Measurements from ENCODE around the gene CCDC78.
"Not testable (repeated sequence)": the region's sequence is repeated elsewhere in the genome, so short reads cannot be mapped to it uniquely, and the experiment has no call there.

The CCDC78 gene

DNA sequence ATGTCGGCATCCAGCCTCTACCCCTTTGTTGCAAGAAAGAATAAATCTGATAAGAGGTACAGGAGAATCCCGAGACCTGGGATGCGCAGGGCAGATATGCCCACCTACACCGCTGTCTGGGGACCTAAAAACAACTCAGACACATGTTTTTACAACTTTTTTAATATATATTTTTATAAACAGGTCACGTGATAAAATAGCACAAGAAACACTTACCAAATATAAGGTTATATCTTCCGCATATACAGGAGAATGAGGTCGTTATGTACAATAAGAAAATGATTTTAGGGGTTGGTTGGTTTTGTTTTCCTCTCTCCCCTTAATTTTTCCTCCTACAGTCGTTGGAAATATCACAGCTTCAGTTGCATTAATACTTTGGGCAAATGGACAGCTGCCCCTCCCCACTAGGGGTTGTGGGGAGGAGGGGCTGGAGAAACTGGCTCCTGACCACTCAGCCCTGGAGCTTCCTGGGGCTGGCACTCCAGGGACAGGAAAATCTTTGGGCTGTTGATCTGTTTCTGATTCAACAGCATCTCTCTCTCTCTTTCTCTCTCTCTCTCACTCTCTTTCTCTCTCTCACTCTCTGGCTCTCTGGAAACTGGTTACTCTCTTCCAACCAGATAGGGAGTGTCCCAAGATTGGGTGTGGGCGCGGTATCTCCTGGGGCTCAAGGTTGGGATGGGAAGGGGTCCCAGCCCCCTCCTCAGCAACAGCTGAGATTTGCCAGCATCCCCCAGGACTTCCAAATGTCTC, 33.7 kb downstream of the CCDC78 start:
- no peak for DNase-seq (ENCODE audit: low read depth)

GRCh38 chr16:691242-691641, 35.0 kb downstream of the CCDC78 start:
- not testable (repeated sequence) for DNase-seq (ENCODE audit: low read depth)

DNA sequence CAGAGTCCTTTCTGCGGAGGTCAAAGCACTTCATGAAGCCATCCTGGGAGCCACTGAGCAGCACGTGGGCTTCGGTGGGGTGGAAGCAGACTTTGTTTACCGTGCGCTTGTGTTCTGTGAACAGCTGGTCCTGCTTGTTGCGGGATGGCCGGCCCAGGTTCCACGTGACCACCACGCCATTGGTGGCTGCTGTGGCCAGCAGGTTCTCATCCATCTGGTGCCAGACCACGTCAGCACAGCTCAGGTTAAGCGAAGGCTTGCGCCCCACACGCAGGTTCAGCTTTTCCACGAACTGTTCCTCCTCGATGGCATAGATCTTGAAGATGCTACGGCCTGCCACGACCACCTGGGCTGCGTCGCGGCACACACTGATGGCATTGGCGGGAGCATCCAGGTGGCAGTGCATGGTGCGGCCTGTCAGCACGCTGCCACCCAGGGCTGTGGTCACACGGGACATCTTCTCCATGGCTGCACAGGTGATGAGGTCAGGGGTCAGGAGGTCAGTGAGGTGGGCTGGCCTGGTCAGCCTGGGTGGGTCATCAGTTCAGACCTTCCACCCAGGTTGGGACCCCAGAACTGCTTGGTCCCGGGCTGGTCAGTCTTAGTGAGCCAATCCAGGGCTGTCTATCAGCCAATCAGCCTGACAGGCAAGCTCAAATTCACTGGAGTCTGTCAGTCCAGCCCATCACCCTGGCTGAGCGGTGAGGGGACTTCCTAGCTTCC, 36.9 kb downstream of the CCDC78 start:
- DNase-seq (ENCODE audit: low read depth): no peak

DNA sequence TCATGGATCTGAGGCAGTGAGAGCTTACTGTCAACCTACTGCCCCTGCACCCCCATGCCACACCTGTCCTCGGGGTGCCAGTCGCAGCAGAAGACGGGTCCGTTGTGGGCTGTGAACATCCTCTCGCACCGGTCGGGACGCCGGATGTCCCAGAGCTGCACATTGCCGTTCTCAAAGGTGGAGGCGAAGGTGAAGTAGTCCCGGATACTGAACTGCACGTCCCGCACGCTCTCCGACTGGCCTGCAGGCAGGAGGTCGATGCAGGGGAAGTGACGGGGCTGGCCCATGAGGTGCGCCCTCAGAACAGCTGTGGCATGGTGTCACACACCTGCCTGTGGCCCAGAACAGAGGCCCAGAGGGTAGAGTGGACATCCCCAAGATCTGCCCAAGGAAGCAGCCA, 38.7 kb downstream of the CCDC78 start:
- no peak for DNase-seq (ENCODE audit: low read depth)

- DNase-seq (ENCODE audit: low read depth): no peak
Observed at GRCh38 chr16:686459-687260, 39.6 kb downstream of the CCDC78 start.

GRCh38 chr16:685967-686366, 40.3 kb downstream of the CCDC78 start:
- no peak for DNase-seq (ENCODE audit: low read depth)

DNA sequence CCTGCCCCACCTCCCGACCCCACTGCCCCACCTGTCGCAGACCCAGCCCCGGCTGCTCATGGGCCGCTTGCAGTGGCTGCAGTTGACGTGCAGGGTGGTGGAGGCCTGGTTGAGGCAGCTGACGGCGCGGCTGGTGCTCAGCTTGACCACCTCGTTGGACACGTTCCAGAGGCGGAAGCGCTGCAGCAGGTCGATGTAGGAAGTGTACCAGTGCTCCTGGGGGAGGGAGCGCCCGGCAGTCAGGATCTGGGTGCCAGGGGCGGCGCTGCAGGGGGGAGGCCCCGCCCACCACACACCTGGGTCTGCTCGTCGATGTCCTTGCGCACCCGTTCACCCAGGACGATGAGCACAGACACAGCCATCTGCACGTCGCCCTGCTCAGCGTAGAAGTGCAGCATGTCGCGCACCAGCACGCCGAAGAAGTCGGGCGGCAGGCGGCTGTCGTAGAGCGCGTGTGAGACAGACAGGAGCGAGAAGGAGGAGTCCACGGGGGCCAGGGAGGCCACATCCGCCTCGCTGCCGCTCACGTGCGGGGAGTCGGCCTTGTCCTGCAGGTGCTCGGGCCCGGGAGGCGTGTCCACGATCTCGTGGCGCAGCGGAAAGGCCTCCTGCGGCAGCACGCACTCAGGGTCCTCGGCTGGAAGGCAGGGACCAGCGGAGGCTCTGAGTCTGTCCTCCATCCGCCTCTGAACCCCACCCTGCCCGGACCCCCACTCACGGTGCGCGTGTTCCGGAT, 41.1 kb downstream of the CCDC78 start:
- DNase-seq (ENCODE audit: low read depth): no peak

- DNase-seq (ENCODE audit: low read depth): peak; percentile 95
Observed at GRCh38 chr16:684071-684794, 42.0 kb downstream of the CCDC78 start, which contains the start of gene JMJD8. Gene JMJD8 (minus strand): TSS chr16:684334. CDS start chr16:684319, 15 bp downstream.

- no peak for DNase-seq (ENCODE audit: low read depth)
Observed at GRCh38 chr16:683396-684070, 42.7 kb downstream of the CCDC78 start.

GRCh38 chr16:682493-683395, 43.5 kb downstream of the CCDC78 start:
- no peak for DNase-seq (ENCODE audit: low read depth)

DNA sequence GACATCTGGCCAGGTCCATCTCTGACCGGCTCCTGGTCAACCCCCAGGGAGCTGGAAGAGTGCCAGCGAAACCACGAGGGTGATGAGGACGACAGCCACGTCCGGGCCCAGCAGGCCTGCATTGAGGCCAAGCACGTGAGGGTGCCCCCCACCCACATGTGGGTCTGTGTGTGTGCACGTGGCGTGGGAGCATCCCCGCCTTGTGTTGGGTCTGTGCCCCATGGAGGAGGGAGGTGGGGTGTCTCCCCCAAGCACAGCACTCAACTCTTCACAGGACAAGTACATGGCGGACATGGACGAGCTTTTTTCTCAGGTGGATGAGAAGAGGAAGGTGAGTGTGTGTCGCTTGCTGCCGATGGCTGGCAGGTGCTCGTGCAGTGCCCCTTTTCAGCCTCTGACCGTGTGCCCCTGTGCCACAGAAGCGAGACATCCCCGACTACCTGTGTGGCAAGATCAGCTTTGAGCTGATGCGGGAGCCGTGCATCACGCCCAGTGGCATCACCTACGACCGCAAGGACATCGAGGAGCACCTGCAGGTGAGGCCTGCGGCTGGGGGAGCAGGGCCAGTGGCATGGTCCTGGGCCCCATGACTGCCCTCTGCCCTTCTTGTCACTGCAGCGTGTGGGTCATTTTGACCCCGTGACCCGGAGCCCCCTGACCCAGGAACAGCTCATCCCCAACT, 44.4 kb downstream of the CCDC78 start:
- no peak for DNase-seq (ENCODE audit: low read depth)

- no peak for DNase-seq (ENCODE audit: low read depth)
Observed at GRCh38 chr16:680967-681745, 45.1 kb downstream of the CCDC78 start.

- DNase-seq (ENCODE audit: low read depth): no peak
Observed at GRCh38 chr16:680625-680945, 45.7 kb downstream of the CCDC78 start.

DNA sequence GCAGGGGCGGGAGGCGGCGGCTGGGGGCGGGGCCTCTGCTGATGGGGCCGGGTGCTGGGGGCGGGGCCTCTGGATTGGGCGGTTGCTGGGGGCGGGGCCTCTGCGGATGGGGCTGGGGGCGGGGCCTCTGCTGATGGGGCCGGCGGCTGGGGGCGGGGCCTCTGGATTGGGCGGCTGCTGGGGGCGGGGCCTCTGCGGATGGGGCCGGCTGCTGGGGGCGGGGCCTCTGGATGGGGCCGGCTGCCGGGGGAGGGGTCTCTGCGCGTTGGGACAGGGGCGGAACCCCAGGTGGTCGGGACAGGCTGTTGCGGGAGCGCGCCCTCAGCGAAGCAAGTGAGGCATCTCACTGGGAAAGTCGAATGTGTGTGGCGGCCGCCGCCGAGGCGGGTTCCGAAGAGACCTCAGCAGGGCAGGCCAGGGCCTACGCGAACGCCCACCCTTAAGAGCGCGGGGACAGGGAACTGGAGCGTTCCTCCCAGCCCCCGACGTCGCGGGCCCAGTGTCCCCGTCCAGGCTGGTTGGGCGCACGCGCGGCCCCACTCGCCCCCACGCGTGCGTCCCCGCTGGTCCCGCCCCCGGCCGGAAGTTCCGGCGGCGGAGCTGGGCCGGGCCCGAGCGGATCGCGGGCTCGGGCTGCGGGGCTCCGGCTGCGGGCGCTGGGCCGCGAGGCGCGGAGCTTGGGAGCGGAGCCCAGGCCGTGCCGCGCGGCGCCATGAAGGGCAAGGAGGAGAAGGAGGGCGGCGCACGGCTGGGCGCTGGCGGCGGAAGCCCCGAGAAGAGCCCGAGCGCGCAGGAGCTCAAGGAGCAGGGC, 46.2 kb downstream of the CCDC78 start, which contains the start of gene STUB1:
Gene STUB1 (plus strand): TSS at position 597 of the 811 bp plus-strand sequence. CDS start 116 bp downstream, at position 713.
- DNase-seq (ENCODE audit: low read depth): peak; percentile 82

DNA sequence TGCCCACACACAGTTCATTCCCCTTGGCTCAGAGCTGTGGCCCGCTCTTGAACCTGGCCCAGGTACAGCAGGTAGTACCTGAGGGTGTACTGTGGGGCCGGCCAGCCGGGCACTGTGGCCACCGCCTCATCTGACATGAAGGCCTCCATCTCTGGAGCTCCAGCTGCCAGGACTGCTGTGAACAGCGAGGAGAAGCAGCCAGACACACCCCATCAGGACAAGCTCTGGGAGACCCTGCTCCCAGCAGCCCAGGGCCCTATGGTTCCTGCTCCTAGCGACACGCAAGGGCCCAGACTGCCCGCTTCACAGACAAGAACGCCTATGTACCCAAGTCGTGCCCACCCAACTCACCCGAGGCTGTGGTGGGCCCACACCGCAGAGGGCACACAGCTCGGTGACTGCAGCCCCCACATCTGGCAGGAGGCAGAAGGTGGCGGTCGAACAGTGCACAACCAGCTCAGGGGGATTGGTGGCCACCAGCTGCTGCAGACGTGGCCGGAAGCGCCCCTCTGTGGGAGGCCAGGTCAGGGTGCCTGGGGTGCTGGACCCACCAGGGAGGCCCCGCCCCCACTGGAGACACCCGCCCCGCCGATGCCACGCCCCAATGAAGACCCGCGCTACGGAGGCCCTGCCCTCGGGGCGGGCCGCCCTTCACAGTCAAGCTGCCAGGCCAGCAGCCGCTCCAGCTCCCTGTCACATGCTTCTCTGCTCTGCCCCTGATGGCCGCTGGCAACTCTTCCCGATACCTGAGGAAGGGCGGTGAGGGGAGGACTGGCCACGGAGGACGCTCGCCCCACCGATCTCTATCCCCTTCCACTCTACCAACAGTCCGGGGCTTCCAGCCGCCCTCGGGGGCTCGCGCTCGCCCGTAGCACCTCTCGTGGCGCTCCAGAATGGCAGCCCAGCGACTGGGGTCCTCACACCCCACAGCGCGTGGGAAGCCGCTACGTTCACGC, 47.1 kb downstream of the CCDC78 start:
- DNase-seq (ENCODE audit: low read depth): peak; percentile 35

DNA sequence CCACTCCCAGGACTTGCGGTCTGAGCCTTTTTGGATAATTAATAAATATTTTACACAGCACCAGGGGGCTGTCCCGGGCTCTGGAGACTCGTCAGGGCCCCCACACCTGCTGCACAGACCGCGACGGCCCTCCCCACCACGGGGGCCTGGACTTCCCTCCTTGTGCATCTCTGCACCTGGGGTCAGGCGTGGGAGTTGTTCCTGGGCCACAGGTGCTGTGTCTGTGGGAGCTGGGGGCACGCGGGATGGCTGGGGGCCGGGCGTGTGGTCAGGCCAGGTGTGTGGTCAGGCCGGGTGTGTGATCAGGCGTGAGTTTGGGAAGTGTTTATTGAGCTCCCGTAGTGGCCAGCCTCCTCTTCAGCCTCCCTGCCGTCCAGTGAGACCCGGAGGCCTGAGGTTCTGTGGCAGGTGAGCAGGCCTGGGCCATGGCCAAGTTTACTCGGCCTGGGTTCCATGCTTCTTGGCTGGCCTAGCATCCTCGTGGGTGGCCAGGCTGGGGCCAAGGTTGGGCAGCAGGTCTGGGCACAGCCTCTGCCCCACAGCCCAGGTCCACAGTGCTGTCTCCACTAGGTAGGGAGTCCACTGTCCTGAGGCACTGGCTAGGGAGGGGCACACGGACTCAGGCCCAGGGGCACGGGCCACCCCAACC, 47.9 kb downstream of the CCDC78 start:
- no peak for DNase-seq (ENCODE audit: low read depth)
